Measurements from ENCODE around the gene MRPS31. TPM values are rescaled to one million over a fixed set of nuclear protein-coding genes. Genes with fewer than 3 reads are reported as not detected.
A peak's percentile ranks its signal among the peaks of the same experiment; 100 is the strongest.
"Not testable (repeated sequence)": the region's sequence is repeated elsewhere in the genome, so short reads cannot be mapped to it uniquely, and the experiment has no call there.

The MRPS31 gene
- total and polyA plus RNA-seq, 12 donors = 13.1 to 115 (median 24.9) TPM

DNA sequence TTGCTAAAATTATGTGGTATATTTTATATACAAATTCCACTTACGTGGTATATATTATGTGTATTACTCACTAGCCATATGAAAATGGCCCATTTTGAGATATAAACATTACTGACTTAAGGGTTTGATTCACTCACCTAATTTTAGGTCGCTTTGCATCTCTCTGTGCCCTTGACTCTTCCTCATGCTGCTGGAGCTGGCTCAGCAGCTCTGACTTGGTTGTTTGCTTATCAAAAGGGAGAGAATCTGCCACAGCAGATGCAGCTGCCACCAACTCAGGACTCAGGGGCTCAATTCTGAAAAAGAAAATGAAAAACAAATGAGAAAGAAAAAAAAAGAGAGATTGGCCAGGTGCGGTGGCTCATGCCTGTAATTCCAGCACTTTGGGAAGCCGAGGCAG, 12.2 kb downstream of the MRPS31 start:
- Histone ChIP-seq H3K36me3 (replicated peaks in 1 of 2) (peaks cover 0 to 27% of the 10 kb centered on the region in 2 donors), H3K27ac (no peak overlapping the region), H3K27me3 (no peaks in the 10 kb centered on the region), H3K4me3 (no peak overlapping the region), H3K9me3 (replicated peaks in 1 of 3) (no peaks in the 10 kb centered on the region), H3K4me1 (replicated peaks in 1 of 2) (no peaks in the 10 kb centered on the region)
- DNase-seq = no peak
- intact Hi-C loops (cut with DNase I) = no loop called here
- WGBS, 4 donors = 82 to 92% (median 88%) methylated on average over 4 of the region's 4 CpGs
- TF ChIP-seq, protein P1, sequence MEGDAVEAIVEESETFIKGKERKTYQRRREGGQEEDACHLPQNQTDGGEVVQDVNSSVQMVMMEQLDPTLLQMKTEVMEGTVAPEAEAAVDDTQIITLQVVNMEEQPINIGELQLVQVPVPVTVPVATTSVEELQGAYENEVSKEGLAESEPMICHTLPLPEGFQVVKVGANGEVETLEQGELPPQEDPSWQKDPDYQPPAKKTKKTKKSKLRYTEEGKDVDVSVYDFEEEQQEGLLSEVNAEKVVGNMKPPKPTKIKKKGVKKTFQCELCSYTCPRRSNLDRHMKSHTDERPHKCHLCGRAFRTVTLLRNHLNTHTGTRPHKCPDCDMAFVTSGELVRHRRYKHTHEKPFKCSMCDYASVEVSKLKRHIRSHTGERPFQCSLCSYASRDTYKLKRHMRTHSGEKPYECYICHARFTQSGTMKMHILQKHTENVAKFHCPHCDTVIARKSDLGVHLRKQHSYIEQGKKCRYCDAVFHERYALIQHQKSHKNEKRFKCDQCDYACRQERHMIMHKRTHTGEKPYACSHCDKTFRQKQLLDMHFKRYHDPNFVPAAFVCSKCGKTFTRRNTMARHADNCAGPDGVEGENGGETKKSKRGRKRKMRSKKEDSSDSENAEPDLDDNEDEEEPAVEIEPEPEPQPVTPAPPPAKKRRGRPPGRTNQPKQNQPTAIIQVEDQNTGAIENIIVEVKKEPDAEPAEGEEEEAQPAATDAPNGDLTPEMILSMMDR (IDR thresholded peaks at IDR 0.05) = no peak
- no peak for TF ChIP-seq POLR2A (IDR thresholded peaks at IDR 0.05)

DNA sequence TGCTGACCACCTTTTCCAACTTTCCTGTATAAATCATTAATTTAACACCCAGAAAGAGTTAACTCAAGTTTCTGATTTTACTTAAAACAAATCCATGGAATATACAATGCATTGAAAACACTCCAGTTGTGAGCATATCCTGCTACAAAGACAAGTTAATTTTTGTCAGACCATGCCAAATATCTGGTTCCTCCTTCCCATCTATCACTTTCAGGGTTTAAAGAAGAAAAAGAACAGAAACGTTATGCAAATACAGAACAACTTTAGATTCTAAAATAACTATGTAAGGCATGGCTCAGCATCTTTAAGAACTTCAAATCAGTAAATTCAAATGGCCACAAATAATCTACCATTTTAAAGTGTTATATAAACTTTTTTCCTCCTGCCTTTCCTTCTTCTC, 14.9 kb downstream of the MRPS31 start:
- Histone ChIP-seq H3K4me1 (replicated peaks in 1 of 2) (no peaks in the 10 kb centered on the region), H3K36me3 (replicated peaks in 1 of 2) (peaks cover 0 to 41% of the 10 kb centered on the region in 2 donors), H3K27me3 (no peaks in the 10 kb centered on the region), H3K4me3 (no peak overlapping the region), H3K27ac (no peak overlapping the region), H3K9me3 (replicated peaks in 1 of 3) (no peaks in the 10 kb centered on the region)
- intact Hi-C loops (cut with DNase I) = no loop called here
- no peak for TF ChIP-seq POLR2A (IDR thresholded peaks at IDR 0.05)
- TF ChIP-seq, protein P1 (IDR thresholded peaks at IDR 0.05) = no peak
- DNase-seq = no peak
- WGBS, 4 donors = 59 to 70% (median 64%) methylated on average over 1 of the region's 1 CpG

DNA sequence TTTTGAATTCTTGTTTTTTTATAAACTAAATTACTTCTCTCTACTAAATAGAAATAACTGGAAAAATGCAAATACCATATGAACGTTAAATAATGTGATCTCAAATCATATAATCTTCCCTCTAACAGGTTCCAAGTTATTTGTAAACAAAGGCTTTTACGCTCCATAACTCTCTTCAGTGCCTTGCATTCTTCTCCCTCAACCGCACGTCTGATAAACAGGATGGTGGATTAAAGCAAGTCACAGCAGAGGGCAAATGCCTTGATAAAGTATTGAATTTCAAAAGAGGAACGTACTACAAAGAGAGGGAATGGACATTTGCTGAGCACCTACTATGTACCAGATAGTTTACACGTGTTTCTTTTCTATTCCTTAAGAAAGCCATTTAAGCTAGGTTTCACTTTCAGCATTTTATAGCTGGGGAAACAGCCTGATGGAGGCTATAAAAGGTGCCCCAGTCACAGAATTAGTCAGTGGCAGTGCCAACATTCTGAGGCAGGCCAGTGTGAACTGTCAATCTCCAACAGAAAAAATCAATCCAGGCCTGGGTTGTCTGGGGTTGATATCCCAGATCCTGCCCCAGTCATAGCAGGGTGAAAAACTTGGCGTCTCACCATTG, 15.8 kb downstream of the MRPS31 start:
- intact Hi-C loops (cut with DNase I) = no loop called here
- Histone ChIP-seq H3K9me3 (replicated peaks in 1 of 3) (no peaks in the 10 kb centered on the region), H3K27me3 (no peaks in the 10 kb centered on the region), H3K36me3 (replicated peaks in 1 of 2) (peaks cover 0 to 41% of the 10 kb centered on the region in 2 donors), H3K4me3 (no peak overlapping the region), H3K27ac (no peak overlapping the region), H3K4me1 (replicated peaks in 1 of 2) (no peaks in the 10 kb centered on the region)
- WGBS, 4 donors = 88 to 92% (median 90%) methylated on average over 7 of the region's 7 CpGs
- TF ChIP-seq, protein P1 (IDR thresholded peaks at IDR 0.05) = no peak
- no peak for TF ChIP-seq POLR2A (IDR thresholded peaks at IDR 0.05)
- no peak for DNase-seq

DNA sequence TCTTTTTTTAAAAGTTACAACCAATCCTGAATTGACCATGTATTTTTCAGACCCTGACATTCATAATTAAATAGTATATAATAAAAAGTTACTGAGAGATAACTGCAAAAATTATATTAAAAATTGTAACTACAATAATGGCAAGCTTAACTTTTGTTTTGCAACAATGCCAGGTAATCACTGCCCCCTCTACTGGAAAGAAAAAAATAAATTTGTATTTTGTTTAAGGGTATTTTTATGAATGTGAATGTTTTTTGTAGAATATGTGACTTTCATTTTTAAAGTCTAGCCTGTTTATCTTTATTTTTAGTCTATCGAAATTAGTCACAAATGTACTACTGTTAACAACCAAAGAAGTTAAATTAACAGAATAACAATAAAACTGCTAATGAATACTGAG, 21.7 kb downstream of the MRPS31 start:
- Histone ChIP-seq H3K4me1 (replicated peaks in 1 of 2) (no peaks in the 10 kb centered on the region), H3K4me3 (no peak overlapping the region), H3K9me3 (replicated peaks in 1 of 3) (no peaks in the 10 kb centered on the region), H3K36me3 (replicated peaks in 1 of 2) (peaks cover 0 to 14% of the 10 kb centered on the region in 2 donors), H3K27me3 (no peaks in the 10 kb centered on the region), H3K27ac (no peak overlapping the region)
- no peak for TF ChIP-seq POLR2A (IDR thresholded peaks at IDR 0.05)
- TF ChIP-seq, protein P1 (IDR thresholded peaks at IDR 0.05) = peak in 1 of 6 experiments; percentile 27
- WGBS, 4 donors = 87 to 90% (median 88%) methylated on average over 1 of the region's 1 CpG
- intact Hi-C loops (cut with DNase I) = no loop called here
- DNase-seq = no peak

DNA sequence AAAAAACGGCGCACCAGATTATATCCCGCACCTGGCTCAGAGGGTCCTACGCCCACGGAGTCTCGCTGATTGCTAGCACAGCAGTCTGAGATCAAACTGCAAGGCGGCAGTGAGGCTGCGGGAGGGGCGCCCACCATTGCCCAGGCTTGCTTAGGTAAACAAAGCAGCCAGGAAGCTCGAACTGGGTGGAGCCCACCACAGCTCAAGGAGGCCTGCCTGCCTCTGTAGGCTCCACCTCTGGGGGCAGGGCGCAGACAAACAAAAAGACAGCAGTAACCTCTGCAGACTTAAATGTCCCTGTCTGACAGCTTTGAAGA, 35.8 kb downstream of the MRPS31 start:
- WGBS, 4 donors = 79 to 94% (median 90%) methylated on average over 3 to 11 of the region's 11 CpGs
- H3K27me3 ChIP-seq; H3K9me3 ChIP-seq (replicated peaks in 1 of 3); H3K27ac ChIP-seq; H3K4me1 ChIP-seq (replicated peaks in 1 of 2); H3K36me3 ChIP-seq (replicated peaks in 1 of 2); intact Hi-C loops (cut with DNase I); DNase-seq; H3K4me3 ChIP-seq: not testable (repeated sequence)

DNA sequence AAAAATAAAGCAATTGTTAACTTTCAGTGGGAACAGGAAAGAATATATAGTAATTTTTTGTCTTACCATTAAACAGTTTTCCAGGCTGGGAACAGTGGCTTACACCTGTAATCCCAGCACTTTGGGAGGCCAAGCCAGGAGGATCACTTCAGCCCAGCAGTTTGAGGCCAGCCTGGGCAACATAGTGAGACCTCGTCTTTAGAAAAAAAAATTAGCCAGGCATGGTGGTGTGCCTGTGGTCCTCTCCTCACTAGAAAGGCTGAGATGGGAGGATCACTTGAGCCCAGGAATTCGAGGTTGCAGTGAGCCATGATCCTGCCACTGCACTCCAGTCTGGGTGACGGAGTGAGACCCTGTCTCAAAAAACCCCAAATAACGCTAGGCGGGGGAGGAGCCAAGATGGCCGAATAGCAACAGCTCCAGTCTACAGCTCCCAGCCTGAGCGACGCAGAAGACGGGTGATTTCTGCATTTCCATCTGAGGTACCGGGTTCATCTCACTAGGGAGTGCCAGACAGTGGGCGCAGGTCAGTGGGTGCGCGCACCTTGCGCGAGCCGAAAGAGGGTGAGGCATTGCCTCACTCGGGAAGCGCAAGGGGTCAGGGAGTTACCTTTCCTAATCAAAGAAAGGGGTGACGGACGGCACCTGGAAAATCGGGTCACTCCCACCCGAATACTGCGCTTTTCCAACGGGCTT, 36.3 kb downstream of the MRPS31 start:
- intact Hi-C loops (cut with DNase I); H3K9me3 ChIP-seq (replicated peaks in 1 of 3); H3K27ac ChIP-seq; H3K36me3 ChIP-seq (replicated peaks in 1 of 2); H3K4me3 ChIP-seq; H3K27me3 ChIP-seq; H3K4me1 ChIP-seq (replicated peaks in 1 of 2); DNase-seq: not testable (repeated sequence)
- WGBS, 4 donors = 85 to 92% (median 90%) methylated on average over 24 of the region's 24 CpGs

Data from adrenal gland (tissue), 12 donors.